HEK293 (cell line): ENCODE measurements around the gene B4GALT1.

Experiments
- CTCF ChIA-PET: fragments of 350-600 bp; formaldehyde crosslinking; extraction: SDS; loops from one replicate; lab custom pipeline; 2021; ENCODE audit warnings: antibody characterized with exemption; lab: Yijun Ruan, JAX
- POLR2A ChIA-PET: fragments of 300-600 bp; formaldehyde crosslinking; extraction: SDS; loops from one replicate; lab custom pipeline; 2020; ENCODE audit warnings: antibody characterized with exemption, inconsistent platforms; lab: Yijun Ruan, JAX
- H3K27ac ChIP-seq: fragments of 200-500 bp; sonication (Bioruptor generic); 2 replicates; pipeline ENCODE4 v1.5.1; 2014; ENCODE audit warnings: low read depth, low read length, control low read depth, inconsistent platforms; ENCODE audit errors: extremely low read depth
- H3K36me3 ChIP-seq, 2 experiments: fragments of 200-500 bp in 1 of 2; sonication (Bioruptor generic) in 1 of 2; 1 replicate in 1 of 2; 2 replicates in 1 of 2; pipeline ENCODE4 v1.5.1; 2014 to 2017; ENCODE audit warnings: inconsistent platforms in 2 of 2, low read length in 2 of 2; ENCODE audit not compliant: control insufficient read depth in 2 of 2, insufficient read depth in 1 of 2
- H3K4me1 ChIP-seq: fragments of 200-500 bp; sonication (Bioruptor generic); 2 replicates; pipeline ENCODE4 v1.5.1; 2014; ENCODE audit warnings: mild to moderate bottlenecking, low read length, inconsistent platforms; ENCODE audit not compliant: control insufficient read depth, insufficient read depth
- H3K4me3 ChIP-seq: 2 replicates; pipeline ENCODE4 v1.5.1; 2011; ENCODE audit warnings: low read depth, mild to moderate bottlenecking, control low read depth, low read length, moderate library complexity
- H3K9me3 ChIP-seq: fragments of 200-500 bp; sonication (Bioruptor generic); 2 replicates; pipeline ENCODE4 v1.5.1; 2014; ENCODE audit warnings: low read depth, low read length, inconsistent platforms; ENCODE audit not compliant: control insufficient read depth, insufficient read depth
- BCL11B ChIP-seq: fragments of 450-650 bp; formaldehyde crosslinking; IDR thresholded peaks from 2 replicates; pipeline ENCODE4 v1.5.1; 2016; ENCODE audit warnings: low read depth, missing biosample characterization, missing genetic modification characterization
- FEZF1 ChIP-seq: fragments of 450-650 bp; formaldehyde crosslinking; IDR thresholded peaks from 2 replicates; pipeline ENCODE4 v1.5.1; 2016; ENCODE audit warnings: missing biosample characterization, missing genetic modification characterization
- GFI1B ChIP-seq: fragments of 450-650 bp; formaldehyde crosslinking; IDR thresholded peaks from 2 replicates; pipeline ENCODE4 v1.5.1; 2016; ENCODE audit warnings: missing biosample characterization, missing genetic modification characterization
- IKZF3 ChIP-seq: fragments of 450-650 bp; IDR thresholded peaks from 2 replicates; pipeline ENCODE4 v1.5.0; 2018; ENCODE audit warnings: missing biosample characterization, mild to moderate bottlenecking, missing genetic modification characterization, moderate library complexity
- MYNN ChIP-seq: fragments of 450-650 bp; formaldehyde crosslinking; IDR thresholded peaks from 2 replicates; pipeline ENCODE4 v1.5.1; 2016; ENCODE audit warnings: missing biosample characterization, missing genetic modification characterization, borderline replicate concordance
- PRDM4 ChIP-seq: fragments of 450-650 bp; formaldehyde crosslinking; IDR thresholded peaks from 2 replicates; pipeline ENCODE4 v1.5.1; 2017; ENCODE audit warnings: missing biosample characterization, missing genetic modification characterization
- ZBTB17 ChIP-seq: fragments of 450-650 bp; formaldehyde crosslinking; IDR thresholded peaks from 2 replicates; pipeline ENCODE4 v1.5.1; 2016; ENCODE audit warnings: missing biosample characterization, missing genetic modification characterization
- ZBTB6 ChIP-seq: fragments of 450-650 bp; formaldehyde crosslinking; IDR thresholded peaks from 2 replicates; pipeline ENCODE4 v1.5.1; 2017; ENCODE audit warnings: missing biosample characterization, missing genetic modification characterization
- ZNF112 ChIP-seq: fragments of 450-650 bp; formaldehyde crosslinking; IDR thresholded peaks from 2 replicates; pipeline ENCODE4 v1.5.0; 2017; ENCODE audit warnings: missing biosample characterization, missing genetic modification characterization
- ZNF138 ChIP-seq: fragments of 450-650 bp; formaldehyde crosslinking; IDR thresholded peaks from 2 replicates; pipeline ENCODE4 v1.5.1; 2016; ENCODE audit warnings: missing biosample characterization, missing genetic modification characterization, borderline replicate concordance
- ZNF155 ChIP-seq: fragments of 450-650 bp; formaldehyde crosslinking; IDR thresholded peaks from 2 replicates; pipeline ENCODE4 v1.5.1; 2016; ENCODE audit warnings: missing biosample characterization, missing genetic modification characterization
- ZNF175 ChIP-seq: fragments of 450-650 bp; formaldehyde crosslinking; IDR thresholded peaks from 2 replicates; pipeline ENCODE4 v1.5.1; 2016; ENCODE audit warnings: missing biosample characterization, missing genetic modification characterization
- ZNF19 ChIP-seq: fragments of 450-650 bp; formaldehyde crosslinking; IDR thresholded peaks from 2 replicates; pipeline ENCODE4; 2016; ENCODE audit warnings: missing biosample characterization, missing genetic modification characterization, low read depth
- ZNF214 ChIP-seq: fragments of 450-650 bp; formaldehyde crosslinking; IDR thresholded peaks from 2 replicates; pipeline ENCODE4 v1.5.1; 2017; ENCODE audit warnings: missing biosample characterization, mild to moderate bottlenecking, missing genetic modification characterization, borderline replicate concordance
- ZNF223 ChIP-seq: fragments of 450-650 bp; formaldehyde crosslinking; IDR thresholded peaks from 2 replicates; pipeline ENCODE4 v1.5.1; 2016; ENCODE audit warnings: missing biosample characterization, missing genetic modification characterization
- ZNF239 ChIP-seq: fragments of 450-650 bp; formaldehyde crosslinking; IDR thresholded peaks from 2 replicates; pipeline ENCODE4 v1.5.1; 2016; ENCODE audit warnings: missing biosample characterization, missing genetic modification characterization
- ZNF37A ChIP-seq: fragments of 450-650 bp; IDR thresholded peaks from 2 replicates; pipeline ENCODE4 v1.5.1; 2018; ENCODE audit warnings: missing biosample characterization, missing genetic modification characterization
- ZNF416 ChIP-seq: fragments of 450-650 bp; formaldehyde crosslinking; IDR thresholded peaks from 2 replicates; pipeline ENCODE4 v1.5.1; 2016; ENCODE audit warnings: missing biosample characterization, missing genetic modification characterization
- ZNF521 ChIP-seq: fragments of 450-650 bp; formaldehyde crosslinking; IDR thresholded peaks from 2 replicates; pipeline ENCODE4 v1.5.1; 2017; ENCODE audit warnings: missing biosample characterization, mild to moderate bottlenecking, missing genetic modification characterization
- ZNF530 ChIP-seq: fragments of 450-650 bp; formaldehyde crosslinking; IDR thresholded peaks from 2 replicates; pipeline ENCODE4 v1.5.1; 2016; ENCODE audit warnings: low read depth, missing biosample characterization, missing genetic modification characterization
- ZNF555 ChIP-seq: fragments of 450-650 bp; formaldehyde crosslinking; conservative IDR thresholded peaks from 2 replicates; pipeline ENCODE4 v1.5.1; 2017; ENCODE audit warnings: missing biosample characterization, mild to moderate bottlenecking, missing genetic modification characterization, inconsistent platforms
- ZNF561 ChIP-seq: fragments of 450-650 bp; IDR thresholded peaks from 2 replicates; pipeline ENCODE4 v1.5.1; 2018; ENCODE audit warnings: missing biosample characterization, missing genetic modification characterization, borderline replicate concordance
- ZNF654 ChIP-seq: fragments of 450-650 bp; formaldehyde crosslinking; IDR thresholded peaks from 2 replicates; pipeline ENCODE4 v1.5.1; 2016; ENCODE audit warnings: low read depth, missing biosample characterization, missing genetic modification characterization
- ZSCAN4 ChIP-seq: fragments of 450-650 bp; formaldehyde crosslinking; IDR thresholded peaks from 2 replicates; pipeline ENCODE4 v1.5.1; 2017; ENCODE audit warnings: missing biosample characterization, missing genetic modification characterization

B4GALT1 gene

GRCh38 chr9:33105504-33105903, 61.6 kb downstream of the B4GALT1 start:
- ChIA-PET CTCF (interaction anchor here (0.6 kb wide), 1 partner anchor 81 kb away, joined by 4 read pairs; no protein-coding TSS in a partner anchor), POLR2A (no interaction called here)
- Histone ChIP-seq H3K27ac (no peak overlapping the region), H3K4me3 (no peak overlapping the region), H3K4me1 (no peaks in the 10 kb centered on the region), H3K36me3 (no peaks in the 10 kb centered on the region), H3K9me3 (no peaks in the 10 kb centered on the region)
- TF ChIP-seq ZNF155 (no peak), ZNF561 (tag by site-specific recombination) (no peak), FEZF1 (tag by site-specific recombination) (no peak), ZNF19 (tag by site-specific recombination) (no peak)

- CTCF ChIA-PET, result no interaction called here
- Histone ChIP-seq H3K36me3 (no peaks in the 10 kb centered on the region), H3K4me3 (no peak overlapping the region), H3K27ac (no peak overlapping the region), H3K9me3 (no peaks in the 10 kb centered on the region), H3K4me1 (no peaks in the 10 kb centered on the region)
- POLR2A ChIA-PET, result no interaction called here
- TF ChIP-seq ZNF530 (tag by site-specific recombination) (no peak), ZNF555 (tag by site-specific recombination) (no peak), ZNF521 (tag by site-specific recombination) (no peak), ZNF112 (tag by site-specific recombination) (no peak), ZNF416 (tag by site-specific recombination) (no peak), IKZF3 (tag by site-specific recombination) (no peak), ZNF175 (tag by site-specific recombination) (no peak), ZNF654 (tag by site-specific recombination) (no peak), ZBTB6 (no peak), MYNN (no peak), ZNF223 (tag by site-specific recombination) (no peak), ZNF138 (no peak), ZNF239 (tag by site-specific recombination) (no peak), BCL11B (tag by site-specific recombination) (no peak)
These were observed 62.7 kb downstream of the B4GALT1 start for GRCh38 chr9:33104401-33104800.

- H3K4me3 ChIP-seq, result no peak overlapping the region
- CTCF ChIA-PET, result interaction anchor here (1.1 kb wide), 1 partner anchor 67 kb away, joined by 3 read pairs; no protein-coding TSS in a partner anchor
- POLR2A ChIA-PET, result interaction anchor here (1.0 kb wide), 1 partner anchor 57 kb away, joined by 6 read pairs; no protein-coding TSS in a partner anchor
- H3K4me1 ChIP-seq, result no peaks in the 10 kb centered on the region
- H3K9me3 ChIP-seq, result no peaks in the 10 kb centered on the region
- H3K36me3 ChIP-seq, result no peaks in the 10 kb centered on the region
- H3K27ac ChIP-seq, result no peak overlapping the region
- TF ChIP-seq PRDM4, result no peak
- TF ChIP-seq ZSCAN4 (tag by site-specific recombination), result no peak
- no peak for TF ChIP-seq ZNF37A
- TF ChIP-seq GFI1B (tag by site-specific recombination), result no peak
- TF ChIP-seq ZNF214, result no peak
- TF ChIP-seq ZBTB17 (tag by site-specific recombination), result no peak
These were observed 63.4 kb downstream of the B4GALT1 start for GRCh38 chr9:33103501-33104281.
